Activated T-cell treated with anti-CD3 and anti-CD28 coated beads, Interleukin-2, amount 50 U/mL, for 72 hours (primary cell): ENCODE results near the gene SLC12A4. TPM values are rescaled to one million over a fixed set of nuclear protein-coding genes. Genes with fewer than 3 reads are reported as not detected.
A peak's percentile ranks its signal among the peaks of the same experiment; 100 is the strongest.

Experiments
- ATAC-seq, 2 donors: fragments of 150-1000 bp; cut with Tn5 transposase; replicated peaks in 1 of 2; 2 replicates each; pipeline ENCODE4 v1.10.0; 2021; ENCODE audit warnings: moderate library complexity in 2 of 2, mild to moderate bottlenecking in 1 of 2
- DNase-seq, 2 donors: peaks; one replicate each; pipeline ENCODE4 v3.0.0; 2021 to 2022; ENCODE audit warnings: mixed read lengths in 1 of 2
- H3K27ac Mint-ChIP-seq: one replicate; pipeline ENCODE4 v1.8.0; 2022; ENCODE audit warnings: mild to moderate bottlenecking, moderate library complexity, mixed read lengths
- H3K27me3 Mint-ChIP-seq: one replicate; pipeline ENCODE4 v1.8.0; 2022; ENCODE audit warnings: low read depth, mixed read lengths
- H3K36me3 Mint-ChIP-seq, 2 donors: one replicate each; pipeline ENCODE4 v1.8.0; 2022; ENCODE audit warnings: mixed read lengths in 2 of 2, mild to moderate bottlenecking in 1 of 2; ENCODE audit not compliant: insufficient read depth in 2 of 2
- H3K4me1 Mint-ChIP-seq: one replicate; pipeline ENCODE4 v1.8.0; 2022; ENCODE audit warnings: low read depth, mixed read lengths
- H3K4me3 Mint-ChIP-seq, 2 donors: one replicate each; pipeline ENCODE4 v1.8.0; 2022; ENCODE audit warnings: mild to moderate bottlenecking in 2 of 2, mixed read lengths in 2 of 2, moderate library complexity in 2 of 2
- H3K9me3 Mint-ChIP-seq, 2 donors: one replicate each; pipeline ENCODE4 v1.8.0; 2022; ENCODE audit warnings: mixed read lengths in 2 of 2
- total RNA-seq, 2 donors: library from RNA; stranded (reverse); gene quantifications; one replicate each; pipeline ENCODE4 v1.2.3, GENCODE V29; 2022

SLC12A4 gene
- total RNA-seq, 2 donors from 2014 or later, result 32.6 to 34.7 TPM

DNA sequence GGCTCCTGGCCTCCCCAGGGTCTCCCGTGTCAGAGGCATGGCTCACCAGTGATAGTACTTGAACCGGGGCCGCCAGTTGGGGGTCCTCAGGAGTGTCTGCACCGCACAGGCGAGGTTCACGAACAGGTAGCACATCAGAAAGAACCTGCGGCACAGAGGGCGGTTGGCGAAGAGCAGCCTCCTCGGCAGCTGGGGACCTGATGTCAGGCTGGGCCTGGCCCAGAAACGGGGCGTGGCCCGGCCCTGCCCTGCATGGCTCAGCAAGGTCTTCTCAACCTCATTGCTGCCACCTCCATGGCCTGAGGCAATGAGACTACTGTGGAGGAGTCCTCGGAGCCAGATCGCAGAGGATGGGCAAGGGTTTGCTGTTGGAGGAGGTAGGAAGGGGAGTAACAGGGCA is 20.4 kb downstream of the SLC12A4 start:
- Mint-ChIP-seq H3K27me3 (no peaks in the 10 kb centered on the region), H3K4me1 (no peaks in the 10 kb centered on the region), H3K36me3 (no peaks in the 10 kb centered on the region), H3K9me3 (no peaks in the 10 kb centered on the region), H3K4me3 (no peak overlapping the region), H3K27ac (no peak overlapping the region)
- ATAC-seq (no peak), DNase-seq (no peak)

DNA sequence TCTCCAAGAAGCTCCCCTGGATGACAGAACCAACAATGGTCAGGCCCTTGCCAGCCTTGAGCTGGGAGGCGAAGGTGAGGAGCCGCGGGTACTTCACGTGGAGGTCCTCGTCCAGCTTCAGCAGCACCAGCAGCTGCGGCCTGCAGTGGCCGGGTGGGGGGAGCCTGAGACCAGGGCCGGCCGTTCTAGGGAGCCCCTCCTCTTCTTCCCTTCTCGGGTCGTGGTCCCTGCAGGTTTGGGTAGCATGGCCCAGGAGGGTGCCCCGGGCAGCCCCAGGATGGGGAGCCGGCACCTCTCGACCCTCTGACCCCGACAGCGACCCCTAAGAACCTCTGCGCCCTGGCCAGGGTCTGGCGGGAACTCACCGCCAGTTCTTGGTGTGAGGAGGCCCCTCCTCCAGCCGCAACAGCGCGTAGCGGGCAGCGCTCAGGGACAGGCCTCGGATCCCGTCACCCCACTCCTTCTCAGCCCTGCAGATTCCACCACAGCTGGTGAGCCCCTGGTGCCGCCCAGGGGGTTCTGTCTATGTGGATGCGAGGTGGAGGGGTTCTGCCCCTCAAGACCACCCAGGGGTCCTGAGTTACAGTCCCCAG is 21.4 kb downstream of the SLC12A4 start:
- H3K9me3 Mint-ChIP-seq, result no peaks in the 10 kb centered on the region
- ATAC-seq (no peak), DNase-seq (no peak)
- H3K27me3 Mint-ChIP-seq, result no peaks in the 10 kb centered on the region
- no peak overlapping the region for H3K4me3 Mint-ChIP-seq
- H3K27ac Mint-ChIP-seq, result no peak overlapping the region
- no peaks in the 10 kb centered on the region for H3K36me3 Mint-ChIP-seq
- H3K4me1 Mint-ChIP-seq, result peaks cover 3% of the 10 kb centered on the region

DNA sequence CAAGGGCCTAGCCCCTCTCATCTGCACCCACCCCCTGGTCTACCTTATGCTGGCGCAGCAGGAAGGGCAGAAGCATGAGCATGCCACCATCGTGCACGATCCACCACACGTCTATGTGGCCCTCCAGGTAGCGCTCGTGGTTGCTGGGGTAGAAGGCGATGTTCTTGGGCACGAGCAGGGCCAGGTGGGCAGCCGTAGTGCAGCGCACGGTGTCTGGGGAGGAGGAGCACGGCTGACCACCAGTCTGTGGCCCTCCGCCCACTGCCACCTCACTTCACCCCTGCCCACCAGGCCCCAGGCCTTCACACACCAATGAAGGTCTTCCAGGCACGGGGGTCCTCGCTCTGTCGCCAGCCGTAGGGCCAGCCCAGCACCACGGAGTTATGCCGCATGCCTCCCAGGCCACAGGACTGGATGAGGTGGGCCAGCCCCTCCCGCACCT is 22.3 kb downstream of the SLC12A4 start:
- Mint-ChIP-seq H3K27me3 (no peaks in the 10 kb centered on the region), H3K4me1 (peaks cover 5% of the 10 kb centered on the region), H3K36me3 (no peaks in the 10 kb centered on the region), H3K9me3 (no peaks in the 10 kb centered on the region), H3K27ac (no peak overlapping the region), H3K4me3 (no peak overlapping the region)
- DNase-seq (no peak), ATAC-seq (no peak)

DNA sequence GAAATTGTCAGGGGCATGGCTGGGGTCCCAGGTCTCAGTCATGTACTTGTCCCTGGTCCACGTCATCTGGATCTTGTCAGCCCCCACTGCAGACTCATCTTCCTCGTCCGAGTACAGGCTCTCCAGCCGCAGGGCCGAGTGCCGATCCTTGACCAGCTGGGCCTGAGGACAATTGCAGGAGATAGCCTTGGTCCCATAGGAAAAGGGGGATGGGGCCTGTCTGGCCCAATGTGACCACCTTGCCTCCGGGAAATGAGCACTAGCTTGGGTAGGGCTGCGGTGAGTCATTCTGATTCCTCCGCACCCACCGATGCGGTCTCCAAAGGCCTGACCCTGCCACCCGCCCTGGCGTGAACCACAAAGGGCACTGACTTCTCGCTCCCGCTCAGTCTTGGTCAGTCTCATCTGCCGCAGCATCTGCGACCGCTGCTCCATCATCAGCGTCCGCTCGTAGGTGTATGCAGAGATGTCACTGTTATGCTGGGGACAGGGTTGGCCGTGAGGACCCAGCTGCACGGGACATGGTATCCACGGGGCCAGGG is 23.0 kb downstream of the SLC12A4 start:
- Mint-ChIP-seq H3K27ac (no peak overlapping the region), H3K9me3 (no peaks in the 10 kb centered on the region), H3K4me1 (peaks cover 7% of the 10 kb centered on the region), H3K4me3 (no peak overlapping the region), H3K27me3 (no peaks in the 10 kb centered on the region), H3K36me3 (no peaks in the 10 kb centered on the region)
- ATAC-seq (no peak), DNase-seq (no peak)

DNA sequence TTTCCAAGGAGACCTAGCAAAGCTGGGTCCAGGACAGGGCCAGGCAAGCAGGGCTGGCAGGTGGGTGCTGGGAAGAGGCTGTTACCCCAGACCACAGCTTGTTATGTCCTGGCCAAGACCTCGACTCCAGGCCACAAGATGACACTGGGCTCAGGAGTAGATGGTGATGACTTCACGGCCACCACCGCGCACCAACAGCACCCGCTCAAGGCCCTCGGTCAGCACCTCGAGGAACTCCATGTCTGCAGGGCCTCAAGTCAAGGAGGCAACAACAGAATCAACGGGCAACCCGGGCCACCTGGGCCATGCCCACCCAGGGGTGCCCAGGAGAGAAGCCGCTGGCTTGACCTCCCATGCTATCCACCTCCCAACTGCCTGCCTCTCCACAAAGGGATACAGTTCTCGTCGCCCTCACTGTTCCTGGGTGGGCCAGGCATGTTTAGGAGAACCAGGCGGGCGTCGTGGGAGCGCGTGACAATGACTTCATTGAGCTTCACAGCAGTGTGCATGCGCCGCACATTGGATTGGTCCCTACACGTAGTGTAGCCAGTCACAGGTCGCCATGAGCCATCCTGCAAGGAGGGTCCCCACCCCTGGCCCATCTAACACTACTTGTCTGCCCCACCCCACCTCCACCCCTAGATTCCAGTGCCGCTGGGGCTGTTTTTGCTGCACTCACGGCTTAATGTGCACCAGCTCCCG is 23.6 kb downstream of the SLC12A4 start:
- Mint-ChIP-seq H3K4me1 (peaks cover 13% of the 10 kb centered on the region), H3K27ac (no peak overlapping the region), H3K36me3 (no peaks in the 10 kb centered on the region), H3K4me3 (no peak overlapping the region), H3K9me3 (no peaks in the 10 kb centered on the region), H3K27me3 (no peaks in the 10 kb centered on the region)
- no peak for ATAC-seq
- DNase-seq, result no peak

DNA sequence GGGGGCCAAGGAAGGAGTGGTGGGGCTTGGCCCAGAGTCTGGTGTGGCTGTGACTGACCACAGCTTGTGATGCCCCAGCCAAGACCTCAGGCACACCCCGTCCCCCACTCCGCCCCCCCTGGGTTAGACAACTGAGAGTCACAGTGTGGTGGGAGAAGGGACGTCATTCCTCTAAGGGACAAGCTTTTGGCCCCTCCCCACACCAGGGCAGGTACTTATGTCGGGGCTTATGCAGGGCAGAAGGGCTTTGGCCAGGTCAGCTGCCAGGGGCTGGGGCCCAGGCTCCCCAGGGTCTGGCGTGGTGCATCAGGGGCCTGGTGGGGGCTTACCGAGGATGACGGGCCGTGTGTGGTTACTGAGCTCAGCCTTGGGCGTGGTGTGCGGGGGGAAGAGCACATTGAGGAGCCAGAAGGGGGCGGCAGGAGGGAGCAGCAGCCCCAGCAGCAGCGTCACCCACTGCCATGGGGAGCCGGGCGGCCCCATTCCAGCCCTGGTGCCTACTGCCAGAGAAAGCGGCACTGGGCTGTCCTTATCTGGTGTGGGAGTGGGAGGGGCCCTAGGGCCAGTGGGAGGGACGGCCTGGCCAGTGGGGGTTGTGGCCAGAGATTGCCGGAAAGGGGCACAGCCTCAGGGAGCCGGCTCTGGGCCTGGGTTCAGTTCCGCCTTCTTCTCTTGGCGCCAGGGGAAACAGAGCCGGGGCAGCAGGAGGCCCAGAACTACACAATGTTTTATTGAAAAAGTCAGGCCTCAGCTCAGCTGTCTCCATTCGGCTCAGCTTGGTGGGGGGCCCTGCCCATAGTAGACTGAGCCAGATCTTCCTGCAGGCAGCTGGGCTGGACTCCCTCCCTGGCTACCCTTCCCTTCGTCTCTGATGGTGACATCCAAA is 24.6 kb downstream of the SLC12A4 start, which contains the start of gene LCAT:
Gene LCAT, minus strand, starts transcription at position 502 of the 886 bp plus-strand sequence. Its CDS starts 19 bp downstream, at position 483.
- ATAC-seq (no peak), DNase-seq (no peak)
- H3K36me3 Mint-ChIP-seq, result no peaks in the 10 kb centered on the region
- H3K4me3 Mint-ChIP-seq, result no peak within 1 kb of the TSS
- H3K4me1 Mint-ChIP-seq, result peaks cover 23% of the 10 kb centered on the region
- no peaks in the 10 kb centered on the region for H3K9me3 Mint-ChIP-seq
- no peak within 1 kb of the TSS for H3K27ac Mint-ChIP-seq
- H3K27me3 Mint-ChIP-seq, result no peaks in the 10 kb centered on the region

DNA sequence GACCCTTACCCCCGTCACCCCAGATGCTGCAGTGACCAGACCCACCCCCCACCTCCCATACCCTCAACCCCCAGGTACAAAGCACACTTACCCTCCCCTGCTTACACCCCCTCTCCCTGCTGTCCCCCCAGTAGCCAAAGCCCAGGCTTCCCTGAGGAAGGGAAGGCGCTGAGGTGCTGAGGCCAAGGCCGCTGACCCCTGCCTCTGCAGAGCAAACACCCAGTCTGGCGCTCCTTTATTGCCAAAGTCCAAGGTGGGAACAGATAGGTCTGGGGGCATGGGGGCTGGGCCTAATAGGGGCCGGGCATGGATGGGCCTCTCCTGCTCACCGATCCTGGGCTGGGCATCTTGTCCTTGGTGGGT is 25.2 kb downstream of the SLC12A4 start:
- no peak overlapping the region for H3K27ac Mint-ChIP-seq
- DNase-seq (no peak), ATAC-seq (no peak)
- no peaks in the 10 kb centered on the region for H3K27me3 Mint-ChIP-seq
- no peak overlapping the region for H3K4me3 Mint-ChIP-seq
- no peaks in the 10 kb centered on the region for H3K9me3 Mint-ChIP-seq
- H3K36me3 Mint-ChIP-seq, result no peaks in the 10 kb centered on the region
- H3K4me1 Mint-ChIP-seq, result peaks cover 23% of the 10 kb centered on the region

DNA sequence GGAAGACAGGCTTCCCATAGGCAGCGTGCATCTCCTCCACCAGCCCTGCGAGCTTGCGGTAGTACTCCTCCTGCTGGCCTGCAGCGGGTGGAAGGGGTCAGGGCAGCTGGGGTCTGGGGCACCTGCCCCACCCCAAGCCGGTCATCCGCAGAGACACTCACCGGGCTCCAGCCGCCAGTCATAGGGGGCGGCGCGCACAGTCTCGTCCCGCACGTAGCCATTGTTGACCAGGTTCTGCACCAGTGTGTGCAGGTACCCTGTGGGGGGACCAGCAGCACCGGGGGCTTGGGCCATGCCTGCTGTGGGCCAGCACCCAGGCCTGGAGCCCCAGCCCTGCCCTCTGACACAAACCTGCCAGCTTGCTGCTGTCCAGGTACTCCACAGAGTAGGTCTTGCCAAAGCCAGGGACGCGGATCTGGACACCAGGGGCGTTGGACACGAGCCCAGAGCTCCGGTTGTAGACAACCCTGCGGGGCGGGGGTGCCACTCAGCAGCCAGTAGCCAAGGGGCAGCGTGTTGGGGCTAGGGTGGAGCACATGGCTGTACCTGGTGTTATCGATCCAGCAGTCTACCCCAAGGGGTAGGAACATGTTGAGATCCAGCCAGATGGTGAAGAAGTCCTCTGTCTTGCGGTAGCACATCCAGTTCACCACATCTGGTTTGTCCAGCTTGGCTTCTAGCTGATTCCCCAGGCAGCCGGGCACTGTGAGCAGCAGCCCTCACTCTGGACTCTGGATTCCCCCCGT is 25.8 kb downstream of the SLC12A4 start:
- H3K27me3 Mint-ChIP-seq, result no peaks in the 10 kb centered on the region
- peaks cover 26% of the 10 kb centered on the region for H3K4me1 Mint-ChIP-seq
- H3K36me3 Mint-ChIP-seq, result no peaks in the 10 kb centered on the region
- peak in 1 of 2 donors; percentile 2 for ATAC-seq
- no peak overlapping the region for H3K27ac Mint-ChIP-seq
- no peak overlapping the region for H3K4me3 Mint-ChIP-seq
- no peaks in the 10 kb centered on the region for H3K9me3 Mint-ChIP-seq
- DNase-seq, result no peak

DNA sequence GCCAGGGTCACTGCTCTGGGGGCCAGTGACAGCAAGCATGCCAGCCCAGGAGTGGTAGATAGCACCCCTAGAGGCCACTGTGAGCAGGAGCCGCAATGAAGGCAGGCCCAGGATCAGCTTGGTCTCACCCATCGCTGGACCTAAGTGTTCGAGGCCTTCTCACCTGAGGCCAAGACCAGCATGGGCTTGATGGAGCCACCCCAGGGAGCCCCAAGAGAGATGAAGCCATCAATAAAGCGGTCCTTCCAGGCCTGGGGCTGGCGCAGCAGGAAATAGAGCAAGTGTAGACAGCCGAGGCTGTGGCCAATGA is 26.3 kb downstream of the SLC12A4 start:
- Mint-ChIP-seq H3K27ac (no peak overlapping the region), H3K9me3 (no peaks in the 10 kb centered on the region), H3K4me1 (peaks cover 32% of the 10 kb centered on the region), H3K27me3 (no peaks in the 10 kb centered on the region), H3K4me3 (no peak overlapping the region), H3K36me3 (no peaks in the 10 kb centered on the region)
- peak; percentile 41 to 48 for ATAC-seq
- DNase-seq, result peak; percentile 34 to 46

DNA sequence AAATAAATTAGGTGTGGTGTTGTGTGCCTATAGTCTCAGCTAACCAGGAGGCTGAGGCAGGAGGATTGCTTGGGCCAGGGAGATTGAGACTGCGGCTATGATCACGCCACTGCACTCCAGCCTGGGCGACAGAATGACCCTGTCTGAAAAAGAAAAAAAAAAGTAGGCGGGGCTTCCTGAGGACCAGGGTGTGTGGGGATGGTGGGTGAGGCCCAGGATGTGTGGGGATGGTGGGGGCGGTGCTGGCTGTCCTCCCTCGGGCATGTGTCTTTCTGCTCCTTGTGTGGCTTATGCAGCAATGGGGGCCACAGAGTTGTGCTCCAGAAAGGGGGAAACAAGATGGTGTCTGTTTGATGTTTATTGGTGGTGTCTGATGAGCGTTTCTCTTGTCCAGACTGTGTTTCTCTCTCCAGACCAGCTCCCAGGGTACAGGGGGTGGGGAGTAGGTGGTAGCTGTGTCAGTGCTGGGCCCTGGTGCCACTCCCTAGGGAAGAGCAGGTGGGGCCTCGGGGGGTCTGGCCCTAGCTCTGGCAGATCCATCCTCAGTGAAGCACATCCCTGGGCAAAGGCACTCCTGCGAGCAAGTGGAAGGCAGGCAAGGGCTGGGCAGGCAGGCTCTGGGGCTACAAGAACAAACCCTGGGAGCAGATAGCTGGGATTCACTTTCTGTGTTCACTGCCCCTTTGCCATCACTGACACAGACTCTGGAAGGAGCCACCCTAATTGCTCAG is 26.8 kb downstream of the SLC12A4 start:
- H3K4me3 Mint-ChIP-seq, result no peak overlapping the region
- peak overlapping the region; percentile 25 for H3K27ac Mint-ChIP-seq
- no peak for ATAC-seq
- no peaks in the 10 kb centered on the region for H3K27me3 Mint-ChIP-seq
- no peaks in the 10 kb centered on the region for H3K9me3 Mint-ChIP-seq
- DNase-seq, result no peak
- peaks cover 36% of the 10 kb centered on the region for H3K4me1 Mint-ChIP-seq
- H3K36me3 Mint-ChIP-seq, result peaks cover 2 to 3% of the 10 kb centered on the region in 2 donors

DNA sequence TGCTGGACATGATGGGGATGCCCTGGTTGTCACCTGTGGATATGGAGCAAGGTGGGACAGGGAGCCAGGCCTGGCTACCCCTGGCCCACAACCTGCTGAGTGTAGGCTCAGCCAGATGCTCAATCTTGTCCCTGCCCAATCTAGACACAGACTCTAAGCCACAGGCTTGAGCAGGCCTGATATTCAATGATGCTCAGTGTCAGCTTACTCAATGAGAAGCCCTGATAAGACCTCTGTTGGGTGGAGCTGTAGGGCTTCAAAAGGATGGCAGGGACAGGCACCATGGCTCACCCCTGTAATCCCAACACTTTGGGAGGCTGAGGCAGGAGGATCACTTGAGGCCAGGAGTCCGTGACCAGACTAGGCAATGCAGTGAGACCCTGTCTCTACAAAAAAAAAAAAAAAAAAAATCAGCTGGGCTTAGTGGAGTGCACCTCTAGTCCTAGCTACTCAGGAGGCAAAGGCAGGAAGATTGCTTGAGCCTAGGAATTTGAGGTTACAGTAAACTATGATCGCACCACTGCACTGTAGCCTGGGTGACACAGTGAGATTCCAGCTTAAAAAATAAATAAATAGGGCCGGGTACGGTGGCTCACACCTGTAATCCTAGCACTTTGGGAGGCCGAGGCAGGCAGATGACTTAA is 27.9 kb downstream of the SLC12A4 start:
- H3K27ac Mint-ChIP-seq, result peak overlapping the region; percentile 28
- H3K4me1 Mint-ChIP-seq, result peaks cover 40% of the 10 kb centered on the region
- H3K4me3 Mint-ChIP-seq, result no peak overlapping the region
- H3K27me3 Mint-ChIP-seq, result no peaks in the 10 kb centered on the region
- H3K36me3 Mint-ChIP-seq, result peaks cover 5 to 6% of the 10 kb centered on the region in 2 donors
- H3K9me3 Mint-ChIP-seq, result no peaks in the 10 kb centered on the region
- ATAC-seq (no peak), DNase-seq (no peak)
